ENCODE data around the gene COMMD10. TPM values are rescaled to one million over a fixed set of nuclear protein-coding genes. Genes with fewer than 3 reads are reported as not detected.

COMMD10 gene
- total RNA-seq, 1 donor from 2014 or later: 28.9 TPM

GRCh38 chr5:116313366-116313765 lies 228.5 kb downstream of the COMMD10 start:
- Histone ChIP-seq H3K9me3 (peaks cover 20% of the 10 kb centered on the region), H3K36me3 (no peaks in the 10 kb centered on the region), H3K27me3 (no peaks in the 10 kb centered on the region), H3K4me3 (no peak overlapping the region), H3K4me1 (no peaks in the 10 kb centered on the region), H3K27ac (no peak overlapping the region)
- intact Hi-C loops (cut with DNase I): no loop called here
- no peak for TF ChIP-seq CTCF (IDR thresholded peaks at IDR 0.05)
- ATAC-seq (no peak), DNase-seq (no peak)

GRCh38 chr5:116315531-116315930 lies 230.7 kb downstream of the COMMD10 start:
- Histone ChIP-seq H3K9me3 (peaks cover 2% of the 10 kb centered on the region), H3K27ac (no peak overlapping the region), H3K4me1 (no peaks in the 10 kb centered on the region), H3K27me3 (no peaks in the 10 kb centered on the region), H3K36me3 (no peaks in the 10 kb centered on the region), H3K4me3 (no peak overlapping the region)
- intact Hi-C loops (cut with DNase I): no loop called here
- no peak for ATAC-seq
- no peak for TF ChIP-seq CTCF (IDR thresholded peaks at IDR 0.05)
- no peak for DNase-seq

- no peaks in the 10 kb centered on the region for H3K36me3 ChIP-seq
- ATAC-seq: no peak
These were observed 233.4 kb downstream of the COMMD10 start for GRCh38 chr5:116318091-116318854.

GRCh38 chr5:116320486-116320885 lies 235.7 kb downstream of the COMMD10 start:
- Histone ChIP-seq H3K4me1 (no peaks in the 10 kb centered on the region), H3K27ac (no peak overlapping the region), H3K27me3 (no peaks in the 10 kb centered on the region), H3K9me3 (no peaks in the 10 kb centered on the region), H3K36me3 (no peaks in the 10 kb centered on the region), H3K4me3 (no peak overlapping the region)
- DNase-seq: no peak
- intact Hi-C loops (cut with DNase I): no loop called here
- no peak for TF ChIP-seq CTCF (IDR thresholded peaks at IDR 0.05)
- ATAC-seq: no peak

More at GRCh38 chr5:116318091-116318854, 233.4 kb downstream of the COMMD10 start:
- TF ChIP-seq CTCF (IDR thresholded peaks at IDR 0.05): no peak
- no peaks in the 10 kb centered on the region for H3K27me3 ChIP-seq
- no peak for DNase-seq
- H3K27ac ChIP-seq: no peak overlapping the region
- no peaks in the 10 kb centered on the region for H3K9me3 ChIP-seq
- no peak overlapping the region for H3K4me3 ChIP-seq
- intact Hi-C loops (cut with DNase I): no loop called here
- H3K4me1 ChIP-seq: no peaks in the 10 kb centered on the region

DNA sequence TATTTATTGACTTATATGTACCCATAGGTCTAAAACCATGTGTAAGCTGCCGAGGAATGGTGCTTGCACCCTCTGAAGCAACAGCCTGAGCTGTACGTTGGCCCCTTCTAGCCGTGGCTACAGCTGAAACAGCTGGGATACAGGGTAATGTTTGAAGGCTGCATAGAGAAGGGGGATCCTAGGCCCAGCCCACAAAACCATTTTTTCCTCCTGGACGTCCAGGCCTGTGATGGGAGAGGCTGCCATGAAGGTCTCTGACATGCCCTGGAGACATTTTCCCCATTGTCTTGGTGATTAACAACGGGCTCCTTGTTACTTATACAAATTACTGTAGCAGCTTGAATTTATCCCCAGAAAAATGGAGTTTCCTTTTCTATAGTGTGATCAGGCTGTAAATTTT lies 244.7 kb downstream of the COMMD10 start:
- no peaks in the 10 kb centered on the region for H3K36me3 ChIP-seq
- no peaks in the 10 kb centered on the region for H3K27me3 ChIP-seq
- H3K4me3 ChIP-seq: no peak overlapping the region
- H3K9me3 ChIP-seq: peaks cover 4% of the 10 kb centered on the region
- H3K4me1 ChIP-seq: no peaks in the 10 kb centered on the region
- DNase-seq (no peak), ATAC-seq (no peak)
- intact Hi-C loops (cut with DNase I): no loop called here
- no peak for TF ChIP-seq CTCF (IDR thresholded peaks at IDR 0.05)
- no peak overlapping the region for H3K27ac ChIP-seq

Data from upper lobe of right lung (tissue), 1 donor.